Measurements from ENCODE around the gene TPO.

- TF ChIP-seq POLR2A (IDR thresholded peaks at IDR 0.05), result no peak
- TF ChIP-seq CTCF (IDR thresholded peaks at IDR 0.05), result no peak
These were observed 128.7 kb downstream of the TPO start for GRCh38 chr2:1541819-1542475.
